HepG2 (cell line): Measurements from ENCODE around the gene TEX22. TPM values are rescaled to one million over a fixed set of nuclear protein-coding genes. Genes with fewer than 3 reads are reported as not detected.

Experiments used
- CBX1 ChIP-seq: IDR thresholded peaks from one replicate; pipeline ENCODE4 v1.6.1; 2016; ENCODE audit warnings: antibody characterized with exemption, low read depth
- CCDC6 ChIP-seq: sonication (generic); formaldehyde crosslinking; IDR thresholded peaks from 2 replicates; pipeline ENCODE4 v1.8.1; 2022; ENCODE audit warnings: mild to moderate bottlenecking, missing genetic modification reagents, moderate library complexity
- CENPT ChIP-seq: sonication (generic); formaldehyde crosslinking; IDR thresholded peaks from 2 replicates; pipeline ENCODE4 v1.8.0; 2022; ENCODE audit warnings: low read depth, mild to moderate bottlenecking, moderate library complexity, missing genetic modification reagents
- CENPX ChIP-seq: sonication (generic); formaldehyde crosslinking; IDR thresholded peaks from 2 replicates; pipeline ENCODE4 v1.9.0; 2021; ENCODE audit warnings: mild to moderate bottlenecking, missing genetic modification reagents, moderate library complexity
- CSRNP2 ChIP-seq: sonication (generic); formaldehyde crosslinking; conservative IDR thresholded peaks from 2 replicates; pipeline ENCODE4 v1.8.0; 2022; ENCODE audit warnings: low read depth, missing genetic modification reagents
- EHMT2 ChIP-seq: fragments of 200-600 bp; sonication (generic); IDR thresholded peaks from 2 replicates; pipeline ENCODE4 v1.7.0; 2017; ENCODE audit warnings: antibody characterized with exemption, low read depth, low read length, borderline replicate concordance
- KMT2A ChIP-seq: sonication (generic); formaldehyde crosslinking; IDR thresholded peaks from 2 replicates; pipeline ENCODE4 v1.4.0; 2020; ENCODE audit warnings: missing genetic modification reagents
- MYNN ChIP-seq: sonication (generic); formaldehyde crosslinking; IDR thresholded peaks from 2 replicates; pipeline ENCODE4 v1.4.0; 2020; ENCODE audit warnings: mild to moderate bottlenecking, low read depth, missing genetic modification reagents
- PAF1 ChIP-seq: IDR thresholded peaks from 2 replicates; pipeline ENCODE4 v1.6.1; 2016; ENCODE audit warnings: missing genetic modification reagents, missing compliant biosample characterization
- POGZ ChIP-seq: sonication (generic); formaldehyde crosslinking; IDR thresholded peaks from 2 replicates; pipeline ENCODE4 v1.4.0; 2020; ENCODE audit warnings: mild to moderate bottlenecking, missing genetic modification reagents
- RARA ChIP-seq: IDR thresholded peaks from 2 replicates; pipeline ENCODE4 v1.6.1; 2016; ENCODE audit warnings: missing genetic modification reagents, missing compliant biosample characterization
- SMYD3 ChIP-seq: sonication (generic); formaldehyde crosslinking; IDR thresholded peaks from 2 replicates; pipeline ENCODE4 v1.8.1; 2023; ENCODE audit warnings: mild to moderate bottlenecking, missing genetic modification reagents
- SRY ChIP-seq: sonication (generic); formaldehyde crosslinking; IDR thresholded peaks from 2 replicates; pipeline ENCODE4 v1.8.0; 2022; ENCODE audit warnings: mild to moderate bottlenecking, missing genetic modification reagents
- XRCC5 ChIP-seq: fragments of 200-400 bp; formaldehyde crosslinking; optimal IDR thresholded peaks from 2 replicates; pipeline ENCODE3; 2017; ENCODE audit warnings: mild to moderate bottlenecking, low read length
- YY1 ChIP-seq: IDR thresholded peaks from 2 replicates; pipeline ENCODE4 v1.6.1; 2011; ENCODE audit warnings: low read length, low read depth, moderate library complexity, mild to moderate bottlenecking; ENCODE audit not compliant: insufficient read depth, insufficient replicate concordance
- ZBTB20 ChIP-seq: sonication (generic); formaldehyde crosslinking; IDR thresholded peaks from 2 replicates; pipeline ENCODE4 v1.8.1; 2023; ENCODE audit warnings: missing genetic modification reagents, low read depth, mild to moderate bottlenecking, borderline replicate concordance
- ZBTB8A ChIP-seq: sonication (generic); formaldehyde crosslinking; IDR thresholded peaks from 2 replicates; pipeline ENCODE4 v1.4.0; 2020; ENCODE audit warnings: mild to moderate bottlenecking, low read depth, missing genetic modification reagents, borderline replicate concordance
- ZFP36L1 ChIP-seq: sonication (generic); formaldehyde crosslinking; IDR thresholded peaks from 2 replicates; pipeline ENCODE4 v1.8.0; 2022; ENCODE audit warnings: mild to moderate bottlenecking, missing genetic modification reagents, moderate library complexity
- ZNF326 ChIP-seq: sonication (generic); formaldehyde crosslinking; IDR thresholded peaks from 2 replicates; pipeline ENCODE4 v1.4.0; 2020; ENCODE audit warnings: missing genetic modification reagents, borderline replicate concordance
- ZNF543 ChIP-seq: sonication (generic); formaldehyde crosslinking; IDR thresholded peaks from 2 replicates; pipeline ENCODE4 v1.4.0; 2020; ENCODE audit warnings: mild to moderate bottlenecking, missing genetic modification reagents
- ZNF709 ChIP-seq: sonication (generic); formaldehyde crosslinking; IDR thresholded peaks from 2 replicates; pipeline ENCODE4 v1.5.0; 2020; ENCODE audit warnings: mild to moderate bottlenecking, missing genetic modification reagents
- polyA plus RNA-seq, 8 experiments: library from polyadenylated mRNA; depleted of rRNA in 3 of 8; stranded (reverse) in 7 of 8; unstranded in 1 of 8; fragments of >200 nt; fragmentation: Illumina TruSeq in 4 of 8; extraction: Trizol in 4 of 8; gene quantifications; 2 replicates each; pipeline versions ENCODE4 v1.2.1 to v1.2.3, GENCODE V29; 2011 to 2016; ENCODE audit warnings: low read depth in 4 of 8, missing spikeins in 1 of 8, mixed read lengths in 1 of 8; ENCODE audit not compliant: insufficient read depth in 1 of 8
- total RNA-seq, 5 experiments: library from RNA; depleted of rRNA; stranded (reverse); fragments of >200 nt; fragmentation: Illumina TruSeq; extraction: Trizol; gene quantifications; 2 replicates each; pipeline ENCODE4 v1.2.3, GENCODE V29; 2016; ENCODE audit warnings: low read depth in 1 of 5
- TF ChIP-seq, protein P1 (sequence below): sonication (generic); formaldehyde crosslinking; IDR thresholded peaks from 2 replicates; pipeline ENCODE4 v1.4.0; 2020; ENCODE audit warnings: missing genetic modification reagents
- TF ChIP-seq, protein P2 (sequence below): sonication (generic); formaldehyde crosslinking; conservative IDR thresholded peaks from 2 replicates; pipeline ENCODE4 v1.4.0; 2020; ENCODE audit warnings: missing genetic modification reagents

TEX22 gene
- total and polyA plus RNA-seq, 2 of the 13 experiments (the other 11 are each of a cell fraction or from before 2014, with no cell fraction given) = 0.07 to 0.27 TPM

DNA sequence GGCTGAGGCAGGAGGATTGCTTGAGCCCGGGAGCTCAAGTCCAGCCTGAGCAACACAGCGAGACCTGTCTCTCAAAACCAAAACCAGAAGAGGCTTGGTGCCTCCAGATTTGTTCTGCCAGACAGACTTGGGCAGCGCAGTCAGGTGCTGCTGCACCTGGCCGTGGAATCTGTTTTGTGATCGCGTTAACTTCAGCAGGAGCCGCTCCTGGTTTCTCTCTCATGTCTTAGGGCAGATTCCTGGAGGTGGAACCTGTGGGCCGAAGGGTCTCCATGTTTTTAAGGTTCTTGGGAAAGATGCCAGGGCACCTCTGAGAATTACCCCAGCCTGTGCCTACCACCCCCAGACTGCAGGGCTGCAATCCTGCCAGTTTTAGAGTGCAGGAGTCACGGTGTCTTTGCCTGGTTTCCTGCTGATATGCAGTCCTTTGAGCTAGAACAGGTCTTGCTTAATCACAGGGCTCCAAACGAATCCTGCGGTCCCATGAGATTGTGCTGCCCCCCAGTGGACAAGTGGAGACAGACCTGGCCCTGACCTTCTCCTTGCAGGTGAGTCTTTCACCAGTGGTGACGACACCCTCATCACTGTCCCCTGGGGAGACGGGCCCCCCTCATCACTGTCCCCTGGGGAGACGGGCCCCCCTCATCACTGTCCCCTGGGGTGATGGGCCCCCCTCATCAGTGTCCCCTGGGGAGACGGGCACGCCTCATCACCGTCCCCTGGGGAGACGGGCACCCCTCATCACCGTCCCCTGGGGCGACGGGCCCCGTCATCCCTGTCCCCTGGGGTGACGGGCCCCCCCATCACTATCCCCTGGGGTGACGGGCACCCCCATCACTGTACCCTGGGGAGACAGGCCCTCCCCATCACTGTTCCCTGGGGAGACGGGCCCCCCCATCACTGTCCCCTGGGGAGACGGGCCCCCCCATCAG is 46.2 kb upstream of the TEX22 start (continued):
- TF ChIP-seq CSRNP2 (CRISPR knock-in tag) (no peak), ZBTB8A (CRISPR knock-in tag) (no peak), CENPT (CRISPR knock-in tag) (no peak), KMT2A (CRISPR knock-in tag) (no peak), SMYD3 (CRISPR knock-in tag) (no peak), CENPX (CRISPR knock-in tag) (no peak), ZFP36L1 (CRISPR knock-in tag) (no peak), CBX1 (no peak), RARA (0 out of 2 replicates have a peak, but pooled peaks have one; percentile 17), ZNF326 (CRISPR knock-in tag) (no peak), PAF1 (no peak), ZBTB20 (CRISPR knock-in tag) (no peak), YY1 (no peak), ZNF709 (CRISPR knock-in tag) (no peak), POGZ (CRISPR knock-in tag) (no peak), EHMT2 (no peak), MYNN (CRISPR knock-in tag) (no peak), XRCC5 (peak; percentile 93), SRY (CRISPR knock-in tag) (no peak), ZNF543 (no peak), CCDC6 (CRISPR knock-in tag) (0 out of 2 replicates have a peak, but pooled peaks have one; percentile 34)
- TF ChIP-seq, protein P1, sequence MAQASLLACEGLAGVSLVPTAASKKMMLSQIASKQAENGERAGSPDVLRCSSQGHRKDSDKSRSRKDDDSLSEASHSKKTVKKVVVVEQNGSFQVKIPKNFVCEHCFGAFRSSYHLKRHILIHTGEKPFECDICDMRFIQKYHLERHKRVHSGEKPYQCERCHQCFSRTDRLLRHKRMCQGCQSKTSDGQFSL (CRISPR knock-in tag) = no peak
- TF ChIP-seq, protein P2, sequence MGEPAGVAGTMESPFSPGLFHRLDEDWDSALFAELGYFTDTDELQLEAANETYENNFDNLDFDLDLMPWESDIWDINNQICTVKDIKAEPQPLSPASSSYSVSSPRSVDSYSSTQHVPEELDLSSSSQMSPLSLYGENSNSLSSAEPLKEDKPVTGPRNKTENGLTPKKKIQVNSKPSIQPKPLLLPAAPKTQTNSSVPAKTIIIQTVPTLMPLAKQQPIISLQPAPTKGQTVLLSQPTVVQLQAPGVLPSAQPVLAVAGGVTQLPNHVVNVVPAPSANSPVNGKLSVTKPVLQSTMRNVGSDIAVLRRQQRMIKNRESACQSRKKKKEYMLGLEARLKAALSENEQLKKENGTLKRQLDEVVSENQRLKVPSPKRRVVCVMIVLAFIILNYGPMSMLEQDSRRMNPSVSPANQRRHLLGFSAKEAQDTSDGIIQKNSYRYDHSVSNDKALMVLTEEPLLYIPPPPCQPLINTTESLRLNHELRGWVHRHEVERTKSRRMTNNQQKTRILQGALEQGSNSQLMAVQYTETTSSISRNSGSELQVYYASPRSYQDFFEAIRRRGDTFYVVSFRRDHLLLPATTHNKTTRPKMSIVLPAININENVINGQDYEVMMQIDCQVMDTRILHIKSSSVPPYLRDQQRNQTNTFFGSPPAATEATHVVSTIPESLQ = no peak
